HCT116 (cell line): ENCODE measurements around the gene TAS1R1. TPM values are rescaled to one million over a fixed set of nuclear protein-coding genes. Genes with fewer than 3 reads are reported as not detected.

ENCODE experiments used
- ATAC-seq: fragments of 200-7000 bp; cut with Tn5 transposase; 2 replicates; pipeline ENCODE4 v1.9.1; 2020; ENCODE audit warnings: mild to moderate bottlenecking, moderate library complexity
- BruUV-seq: library from RNA; stranded (reverse); fragments of 400-500 nt; replicated peaks from 2 replicates; lab custom pipeline; 2021; lab: Mats Ljungman, UMichigan
- CTCF ChIA-PET: fragments of 300-600 bp; sonication (Branson Sonifier 250); formaldehyde crosslinking; loops from one replicate; lab custom pipeline; 2021; ENCODE audit warnings: antibody characterized with exemption; lab: Charles Lee
- POLR2A ChIA-PET: fragments of 300-600, 350-600 bp; sonication (Branson Sonifier 250); formaldehyde crosslinking; loops from one replicate; lab custom pipeline; 2021; ENCODE audit warnings: antibody characterized with exemption; lab: Charles Lee
- RAD21 ChIA-PET, 2 experiments: fragments of 300-600 bp; sonication (Branson Sonifier 250); formaldehyde crosslinking; loops; one replicate each; lab custom pipeline; 2023; ENCODE audit warnings: low total read pairs in 2 of 2; ENCODE audit not compliant: uncharacterized antibody in 2 of 2, unreplicated experiment in 2 of 2, low non-redundant PET in 1 of 2; lab: Charles Lee
- DNase-seq: peaks from one replicate; pipeline ENCODE4 v3.0.0-alpha.2; 2010; ENCODE audit warnings: low read depth, low spot score
- H2AFZ ChIP-seq: fragments of 200-600 bp; shearing (Covaris generic), sonication (generic); 2 replicates; pipeline ENCODE4 v1.6.1; 2017; ENCODE audit warnings: low read depth, mixed run types, mixed read lengths, antibody characterized with exemption, low read length; ENCODE audit not compliant: poor library complexity, severe bottlenecking
- H3K27ac ChIP-seq: 2 replicates; pipeline ENCODE4 v1.5.1; 2012; ENCODE audit warnings: low read depth, low read length
- H3K27me3 ChIP-seq: fragments of 200-600 bp; sonication (generic); 2 replicates; pipeline ENCODE4 v1.6.1; 2016; ENCODE audit warnings: mixed run types, low read length, mixed read lengths; ENCODE audit not compliant: insufficient read depth
- H3K36me3 ChIP-seq, 2 experiments: fragments of 200-500 bp in 1 of 2; fragments of 200-600 bp in 1 of 2; sonication (Bioruptor generic) in 1 of 2; sonication (generic) in 1 of 2; 2 replicates each; pipeline versions ENCODE4 v1.5.1 to v1.6.1; 2014 to 2016; ENCODE audit warnings: low read length in 2 of 2, inconsistent platforms in 1 of 2, mixed read lengths in 1 of 2, mixed run types in 1 of 2; ENCODE audit not compliant: insufficient read depth in 2 of 2, control insufficient read depth in 1 of 2
- H3K4me1 ChIP-seq, 2 experiments: fragments of 200-600 bp in 1 of 2; sonication (generic) in 1 of 2; 2 replicates each; pipeline versions ENCODE4 v1.5.1 to v1.6.1; 2012 to 2017; ENCODE audit warnings: low read length in 2 of 2, inconsistent platforms in 1 of 2, mild to moderate bottlenecking in 1 of 2, mixed read lengths in 1 of 2, mixed run types in 1 of 2, moderate library complexity in 1 of 2; ENCODE audit not compliant: insufficient read depth in 2 of 2, control insufficient read depth in 1 of 2
- H3K4me2 ChIP-seq: fragments of 200-600 bp; sonication (generic); 2 replicates; pipeline ENCODE4 v1.6.1; 2017; ENCODE audit warnings: mixed run types, low read length, mixed read lengths
- H3K4me3 ChIP-seq, 2 experiments: fragments of 200-600 bp in 1 of 2; sonication (generic) in 1 of 2; replicated peaks in 1 of 2; 2 replicates each; pipeline ENCODE4 v1.5.1; 2011 to 2016; ENCODE audit warnings: low read length in 2 of 2, control low read depth in 1 of 2, low read depth in 1 of 2, mild to moderate bottlenecking in 1 of 2, mixed read lengths in 1 of 2, mixed run types in 1 of 2
- H3K79me2 ChIP-seq: fragments of 200-600 bp; sonication (generic); 2 replicates; pipeline ENCODE4 v1.6.1; 2017; ENCODE audit warnings: mild to moderate bottlenecking, mixed run types, low read length, moderate library complexity, mixed read lengths; ENCODE audit not compliant: insufficient read depth
- H3K9ac ChIP-seq: fragments of 200-600 bp; sonication (generic); 2 replicates; pipeline ENCODE4 v1.6.1; 2016; ENCODE audit warnings: low read length, mixed read lengths
- H3K9me2 ChIP-seq: fragments of 200-600 bp; sonication (generic), shearing (Covaris generic); 2 replicates; pipeline ENCODE4 v1.6.1; 2017; ENCODE audit warnings: mixed run types, mild to moderate bottlenecking, moderate library complexity; ENCODE audit not compliant: insufficient read depth
- H3K9me3 ChIP-seq, 2 experiments: fragments of 200-500 bp in 1 of 2; fragments of 200-600 bp in 1 of 2; sonication (Bioruptor generic) in 1 of 2; sonication (generic) in 1 of 2; 2 replicates each; pipeline ENCODE4 v1.6.1; 2014 to 2017; ENCODE audit warnings: low read length in 2 of 2, mixed read lengths in 2 of 2, inconsistent platforms in 1 of 2, low read depth in 1 of 2, mild to moderate bottlenecking in 1 of 2, mixed run types in 1 of 2, moderate library complexity in 1 of 2; ENCODE audit not compliant: control insufficient read depth in 1 of 2, insufficient read depth in 1 of 2
- H4K20me1 ChIP-seq: fragments of 200-600 bp; sonication (generic), shearing (Covaris generic); 2 replicates; pipeline ENCODE4 v1.6.1; 2017; ENCODE audit warnings: mixed run types, mild to moderate bottlenecking, moderate library complexity; ENCODE audit not compliant: insufficient read depth
- CBX3 ChIP-seq: IDR thresholded peaks from 2 replicates; pipeline ENCODE4 v1.6.1; 2012; ENCODE audit warnings: low read depth
- CEBPB ChIP-seq: IDR thresholded peaks from 2 replicates; pipeline ENCODE4 v1.6.1; 2012; ENCODE audit warnings: low read depth
- ELF1 ChIP-seq: IDR thresholded peaks from 2 replicates; pipeline ENCODE4 v1.6.1; 2012; ENCODE audit warnings: low read depth, borderline replicate concordance
- JUND ChIP-seq: IDR thresholded peaks from 2 replicates; pipeline ENCODE4 v1.6.1; 2012
- POLR2A ChIP-seq: IDR thresholded peaks from 2 replicates; pipeline ENCODE4 v1.7.0; 2011; ENCODE audit warnings: borderline replicate concordance; ENCODE audit not compliant: insufficient read depth, insufficient read length; ENCODE audit errors: extremely low read depth
- POLR2AphosphoS5 ChIP-seq: IDR thresholded peaks from 2 replicates; pipeline ENCODE4 v1.6.1; 2011; ENCODE audit warnings: mild to moderate bottlenecking, low read depth, low read length, moderate library complexity
- RAD21 ChIP-seq: IDR thresholded peaks from 2 replicates; pipeline ENCODE4 v1.6.1; 2012; ENCODE audit warnings: low read depth, mild to moderate bottlenecking
- SP1 ChIP-seq: IDR thresholded peaks from 2 replicates; pipeline ENCODE4 v1.6.1; 2012; ENCODE audit warnings: low read depth
- intact Hi-C: fragments of 100-400 bp; cut with micrococcal nuclease; formaldehyde crosslinking; loops from 2 replicates; pipeline ENCODE4 v1.10.0; 2022
- total RNA-seq: library from RNA; stranded (reverse); gene quantifications from one replicate; pipeline ENCODE4 v1.2.1, GENCODE V29; 2021; ENCODE audit not compliant: unreplicated experiment
- TF ChIP-seq, protein P1 (sequence below): IDR thresholded peaks from 2 replicates; pipeline ENCODE4 v1.6.1; 2012
- TF ChIP-seq, protein P2 (sequence below), 3 experiments: fragments of 200-600 bp in 1 of 3; sonication (generic) in 1 of 3; IDR thresholded peaks in 2 of 3; conservative IDR thresholded peaks in 1 of 3; 2 replicates each; pipeline ENCODE4 v1.5.1; 2012 to 2017; ENCODE audit warnings: low read depth in 2 of 3, low read length in 2 of 3, antibody characterized with exemption in 1 of 3, borderline replicate concordance in 1 of 3, control low read depth in 1 of 3, mild to moderate bottlenecking in 1 of 3, mixed read lengths in 1 of 3, mixed run types in 1 of 3, moderate library complexity in 1 of 3; ENCODE audit not compliant: insufficient read depth in 1 of 3
- TF ChIP-seq, protein P3 (sequence below): IDR thresholded peaks from 2 replicates; pipeline ENCODE4 v1.6.1; 2012; ENCODE audit warnings: low read depth

Gene TAS1R1
- total RNA-seq, 1 experiment from 2014 or later = not detected

DNA sequence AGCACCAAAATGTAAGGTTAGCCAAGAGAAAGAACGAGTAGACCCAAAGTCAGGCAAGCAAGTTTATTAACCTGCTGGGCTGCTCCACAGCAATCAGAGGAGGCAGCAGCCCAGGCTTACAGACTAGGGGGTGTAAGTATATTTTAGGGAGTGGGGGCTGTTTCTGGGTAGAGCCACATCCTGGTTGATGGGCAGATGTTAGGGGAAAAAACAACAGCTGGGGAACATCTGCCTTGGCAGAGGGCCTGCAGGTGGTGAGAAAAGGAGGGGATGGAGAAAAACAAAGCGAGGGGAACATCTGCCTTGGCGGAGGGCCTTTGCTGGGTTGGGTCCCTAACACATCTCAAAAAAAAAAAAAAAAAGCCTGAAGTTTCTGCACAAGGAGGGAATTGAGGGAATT is 15.0 kb downstream of the TAS1R1 start (continued):
- TF ChIP-seq, protein P1, sequence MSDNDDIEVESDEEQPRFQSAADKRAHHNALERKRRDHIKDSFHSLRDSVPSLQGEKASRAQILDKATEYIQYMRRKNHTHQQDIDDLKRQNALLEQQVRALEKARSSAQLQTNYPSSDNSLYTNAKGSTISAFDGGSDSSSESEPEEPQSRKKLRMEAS = no peak
- TF ChIP-seq POLR2AphosphoS5 (no peak), POLR2A (no peak), SP1 (no peak), JUND (no peak), RAD21 (no peak), CEBPB (no peak)

DNA sequence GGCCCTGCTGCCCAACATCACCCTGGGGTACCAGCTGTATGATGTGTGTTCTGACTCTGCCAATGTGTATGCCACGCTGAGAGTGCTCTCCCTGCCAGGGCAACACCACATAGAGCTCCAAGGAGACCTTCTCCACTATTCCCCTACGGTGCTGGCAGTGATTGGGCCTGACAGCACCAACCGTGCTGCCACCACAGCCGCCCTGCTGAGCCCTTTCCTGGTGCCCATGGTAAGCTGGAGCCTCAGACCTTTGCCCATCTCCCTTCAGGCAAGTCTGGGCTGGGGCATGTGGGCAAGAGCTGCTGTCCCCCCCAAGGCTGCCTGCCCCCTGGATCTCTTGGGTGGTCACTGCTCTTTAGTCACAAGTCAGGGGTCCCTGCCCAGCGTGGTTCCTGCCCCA is 15.9 kb downstream of the TAS1R1 start:
- H2AFZ ChIP-seq = no peak overlapping the region
- no peak overlapping the region for H3K27ac ChIP-seq
- H3K36me3 ChIP-seq = no peaks in the 10 kb centered on the region
- no peaks in the 10 kb centered on the region for H3K79me2 ChIP-seq
- TF ChIP-seq, protein P2, sequence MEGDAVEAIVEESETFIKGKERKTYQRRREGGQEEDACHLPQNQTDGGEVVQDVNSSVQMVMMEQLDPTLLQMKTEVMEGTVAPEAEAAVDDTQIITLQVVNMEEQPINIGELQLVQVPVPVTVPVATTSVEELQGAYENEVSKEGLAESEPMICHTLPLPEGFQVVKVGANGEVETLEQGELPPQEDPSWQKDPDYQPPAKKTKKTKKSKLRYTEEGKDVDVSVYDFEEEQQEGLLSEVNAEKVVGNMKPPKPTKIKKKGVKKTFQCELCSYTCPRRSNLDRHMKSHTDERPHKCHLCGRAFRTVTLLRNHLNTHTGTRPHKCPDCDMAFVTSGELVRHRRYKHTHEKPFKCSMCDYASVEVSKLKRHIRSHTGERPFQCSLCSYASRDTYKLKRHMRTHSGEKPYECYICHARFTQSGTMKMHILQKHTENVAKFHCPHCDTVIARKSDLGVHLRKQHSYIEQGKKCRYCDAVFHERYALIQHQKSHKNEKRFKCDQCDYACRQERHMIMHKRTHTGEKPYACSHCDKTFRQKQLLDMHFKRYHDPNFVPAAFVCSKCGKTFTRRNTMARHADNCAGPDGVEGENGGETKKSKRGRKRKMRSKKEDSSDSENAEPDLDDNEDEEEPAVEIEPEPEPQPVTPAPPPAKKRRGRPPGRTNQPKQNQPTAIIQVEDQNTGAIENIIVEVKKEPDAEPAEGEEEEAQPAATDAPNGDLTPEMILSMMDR (IDR thresholded peaks at IDR 0.05 in 2 of 3, conservative IDR thresholded peaks at IDR 0.05 in 1 of 3; ENCODE audit: borderline replicate concordance in 1 of 3, insufficient read depth in 1 of 3, low read depth in 2 of 3, low read length in 2 of 3) = no peak
- TF ChIP-seq, protein P3, sequence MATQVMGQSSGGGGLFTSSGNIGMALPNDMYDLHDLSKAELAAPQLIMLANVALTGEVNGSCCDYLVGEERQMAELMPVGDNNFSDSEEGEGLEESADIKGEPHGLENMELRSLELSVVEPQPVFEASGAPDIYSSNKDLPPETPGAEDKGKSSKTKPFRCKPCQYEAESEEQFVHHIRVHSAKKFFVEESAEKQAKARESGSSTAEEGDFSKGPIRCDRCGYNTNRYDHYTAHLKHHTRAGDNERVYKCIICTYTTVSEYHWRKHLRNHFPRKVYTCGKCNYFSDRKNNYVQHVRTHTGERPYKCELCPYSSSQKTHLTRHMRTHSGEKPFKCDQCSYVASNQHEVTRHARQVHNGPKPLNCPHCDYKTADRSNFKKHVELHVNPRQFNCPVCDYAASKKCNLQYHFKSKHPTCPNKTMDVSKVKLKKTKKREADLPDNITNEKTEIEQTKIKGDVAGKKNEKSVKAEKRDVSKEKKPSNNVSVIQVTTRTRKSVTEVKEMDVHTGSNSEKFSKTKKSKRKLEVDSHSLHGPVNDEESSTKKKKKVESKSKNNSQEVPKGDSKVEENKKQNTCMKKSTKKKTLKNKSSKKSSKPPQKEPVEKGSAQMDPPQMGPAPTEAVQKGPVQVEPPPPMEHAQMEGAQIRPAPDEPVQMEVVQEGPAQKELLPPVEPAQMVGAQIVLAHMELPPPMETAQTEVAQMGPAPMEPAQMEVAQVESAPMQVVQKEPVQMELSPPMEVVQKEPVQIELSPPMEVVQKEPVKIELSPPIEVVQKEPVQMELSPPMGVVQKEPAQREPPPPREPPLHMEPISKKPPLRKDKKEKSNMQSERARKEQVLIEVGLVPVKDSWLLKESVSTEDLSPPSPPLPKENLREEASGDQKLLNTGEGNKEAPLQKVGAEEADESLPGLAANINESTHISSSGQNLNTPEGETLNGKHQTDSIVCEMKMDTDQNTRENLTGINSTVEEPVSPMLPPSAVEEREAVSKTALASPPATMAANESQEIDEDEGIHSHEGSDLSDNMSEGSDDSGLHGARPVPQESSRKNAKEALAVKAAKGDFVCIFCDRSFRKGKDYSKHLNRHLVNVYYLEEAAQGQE = no peak
- TF ChIP-seq JUND = no peak
- TF ChIP-seq, protein P1 = no peak
- TF ChIP-seq ELF1 = no peak
- TF ChIP-seq CBX3 = no peak
- intact Hi-C loops = no loop called here
- ChIA-PET CTCF (interaction anchor here (1.2 kb wide), 1 partner anchor 9 kb away, joined by 3 read pairs; the partner anchor contains the start of gene ZBTB48), POLR2A (no interaction called here), RAD21 (no interaction called here)
- H3K9me2 ChIP-seq = no peaks in the 10 kb centered on the region
- no TSS peak for BruUV-seq
- no peaks in the 10 kb centered on the region for H3K9me3 ChIP-seq
- no peak overlapping the region for H3K9ac ChIP-seq
- DNase-seq = no peak
- no peak for ATAC-seq
- H3K4me1 ChIP-seq = no peaks in the 10 kb centered on the region
- no peaks in the 10 kb centered on the region for H4K20me1 ChIP-seq
- H3K4me3 ChIP-seq = no peak overlapping the region
- H3K27me3 ChIP-seq = peaks cover 7% of the 10 kb centered on the region; the same call in 1 of the 2 replicates
- H3K4me2 ChIP-seq = no peak overlapping the region
